Gastrocnemius medialis (tissue), 4 donors: ENCODE data around the gene LZTS3.

ENCODE experiments used
- POLR2A ChIP-seq, 2 donors: fragments of 450-650 bp; IDR thresholded peaks; one replicate each; pipeline ENCODE4 v1.6.1; 2017; ENCODE audit warnings: antibody characterized with exemption in 2 of 2, mild to moderate bottlenecking in 2 of 2, moderate library complexity in 2 of 2
- TF ChIP-seq, protein P1 (sequence below), 5 experiments: fragments of 450-650 bp in 3 of 5; fragments of 200-600 bp in 2 of 5; sonication (generic) in 2 of 5; IDR thresholded peaks in 4 of 5; conservative IDR thresholded peaks in 1 of 5; 1 replicate in 4 of 5; 2 replicates in 1 of 5; pipeline ENCODE4 v1.5.1; 2016 to 2019; ENCODE audit warnings: antibody characterized with exemption in 5 of 5, mild to moderate bottlenecking in 3 of 5, moderate library complexity in 3 of 5

DNA sequence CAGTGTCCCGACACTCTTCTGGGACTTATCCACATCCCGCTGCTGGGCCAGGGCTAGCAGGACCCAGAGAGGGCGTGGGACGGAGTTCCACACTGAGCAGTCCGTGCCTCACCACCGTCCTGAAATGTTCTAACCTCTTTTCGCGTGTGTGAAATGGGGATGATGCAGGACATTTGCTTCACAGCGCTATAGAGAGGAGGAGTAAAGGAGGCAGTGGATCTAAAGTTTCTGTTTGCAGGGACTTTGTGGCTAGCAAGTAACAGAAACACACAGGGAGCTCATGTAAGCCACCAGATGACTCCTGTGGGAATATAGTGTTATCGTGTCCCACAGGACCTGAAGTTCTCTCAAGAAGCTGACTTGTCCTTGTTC, 36.6 kb upstream of the LZTS3 start:
- TF ChIP-seq, protein P1, sequence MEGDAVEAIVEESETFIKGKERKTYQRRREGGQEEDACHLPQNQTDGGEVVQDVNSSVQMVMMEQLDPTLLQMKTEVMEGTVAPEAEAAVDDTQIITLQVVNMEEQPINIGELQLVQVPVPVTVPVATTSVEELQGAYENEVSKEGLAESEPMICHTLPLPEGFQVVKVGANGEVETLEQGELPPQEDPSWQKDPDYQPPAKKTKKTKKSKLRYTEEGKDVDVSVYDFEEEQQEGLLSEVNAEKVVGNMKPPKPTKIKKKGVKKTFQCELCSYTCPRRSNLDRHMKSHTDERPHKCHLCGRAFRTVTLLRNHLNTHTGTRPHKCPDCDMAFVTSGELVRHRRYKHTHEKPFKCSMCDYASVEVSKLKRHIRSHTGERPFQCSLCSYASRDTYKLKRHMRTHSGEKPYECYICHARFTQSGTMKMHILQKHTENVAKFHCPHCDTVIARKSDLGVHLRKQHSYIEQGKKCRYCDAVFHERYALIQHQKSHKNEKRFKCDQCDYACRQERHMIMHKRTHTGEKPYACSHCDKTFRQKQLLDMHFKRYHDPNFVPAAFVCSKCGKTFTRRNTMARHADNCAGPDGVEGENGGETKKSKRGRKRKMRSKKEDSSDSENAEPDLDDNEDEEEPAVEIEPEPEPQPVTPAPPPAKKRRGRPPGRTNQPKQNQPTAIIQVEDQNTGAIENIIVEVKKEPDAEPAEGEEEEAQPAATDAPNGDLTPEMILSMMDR (IDR thresholded peaks at IDR 0.05 in 4 of 5, conservative IDR thresholded peaks at IDR 0.05 in 1 of 5) = no peak
- TF ChIP-seq POLR2A (IDR thresholded peaks at IDR 0.05) = no peak
